H1 (cell line): ENCODE data around the gene KIFC1. TPM values are rescaled to one million over a fixed set of nuclear protein-coding genes. Genes with fewer than 3 reads are reported as not detected.

Source experiments
- ATF3 ChIP-seq: IDR thresholded peaks from 2 replicates; pipeline ENCODE4 v1.6.1; 2011; ENCODE audit warnings: low read depth, mild to moderate bottlenecking, low read length; ENCODE audit not compliant: insufficient read depth
- BCL11A ChIP-seq, 2 experiments: IDR thresholded peaks; one replicate each; pipeline ENCODE4 v1.6.1; 2011; ENCODE audit warnings: low read depth in 2 of 2, low read length in 2 of 2, mild to moderate bottlenecking in 2 of 2
- E2F6 ChIP-seq: IDR thresholded peaks from 2 replicates; pipeline ENCODE4 v1.6.1; 2012; ENCODE audit warnings: inconsistent platforms
- EGR1 ChIP-seq: IDR thresholded peaks from 2 replicates; pipeline ENCODE4 v1.6.1; 2011; ENCODE audit warnings: low read depth, low read length, borderline replicate concordance
- EZH2 ChIP-seq: fragments of 200-600 bp; sonication (generic); IDR thresholded peaks from 2 replicates; pipeline ENCODE4 v1.7.1; 2012; ENCODE audit warnings: low read depth, mild to moderate bottlenecking, moderate library complexity, low read length, inconsistent platforms; ENCODE audit not compliant: severe bottlenecking
- KDM4A ChIP-seq: IDR thresholded peaks from one replicate; pipeline ENCODE4 v1.7.1; 2012; ENCODE audit warnings: low read depth, mild to moderate bottlenecking, moderate library complexity, low read length, inconsistent platforms; ENCODE audit not compliant: severe bottlenecking
- RNF2 ChIP-seq: fragments of 200-900, 300-1000 bp; sonication (generic); IDR thresholded peaks from 2 replicates; pipeline ENCODE4 v1.7.1; 2016; ENCODE audit warnings: borderline replicate concordance, low read depth, mild to moderate bottlenecking, antibody characterized with exemption, low read length; ENCODE audit not compliant: poor library complexity, severe bottlenecking; ENCODE audit errors: missing control alignments
- SP1 ChIP-seq: IDR thresholded peaks from 2 replicates; pipeline ENCODE4 v1.6.1; 2011; ENCODE audit warnings: low read depth, low read length
- polyA plus RNA-seq, 7 experiments: library from polyadenylated mRNA; depleted of rRNA in 3 of 7; stranded (reverse) in 5 of 7; unstranded in 2 of 7; fragments of >200 nt in 5 of 7; fragments of 200-250 nt in 2 of 7; gene quantifications; 1 replicate in 5 of 7; 2 replicates in 1 of 7; 4 replicates in 1 of 7; pipeline versions ENCODE4 v1.2.1 to v1.2.3, GENCODE V29; 2011 to 2013; ENCODE audit warnings: missing spikeins in 2 of 7, mixed read lengths in 2 of 7
- total RNA-seq: library from RNA; stranded (reverse); fragmentation: NEBNext Ultra II Directional; extraction: Animal tissue kit (Norgen Biotek cat#: 25700); gene quantifications from 2 replicates; pipeline ENCODE4 v1.2.1, GENCODE V29; 2021

Gene KIFC1
- total and polyA plus RNA-seq, 2 of the 8 experiments (the other 6 are each of a cell fraction or from before 2014, with no cell fraction given) = 46.6 to 64.3 TPM

GRCh38 chr6:33391278-33391921 is at the start of gene KIFC1 (continued):
- TF ChIP-seq RNF2 = no peak
- no peak for TF ChIP-seq ATF3
- TF ChIP-seq BCL11A (IDR thresholded peaks at IDR 0.05; ENCODE audit: low read depth in 2 of 2, low read length in 2 of 2) = no peak
- peak; percentile 71 for TF ChIP-seq E2F6
- TF ChIP-seq EGR1 = peak; percentile 44; the same call in 1 of the 2 replicates
- TF ChIP-seq KDM4A = peak; percentile 4
- peak; percentile 70; the same call in 1 of the 2 replicates for TF ChIP-seq SP1
- TF ChIP-seq EZH2 = no peak
